Mucosa of gallbladder (tissue), 1 donor: ENCODE measurements around the gene KRT86. TPM values are rescaled to one million over a fixed set of nuclear protein-coding genes. Genes with fewer than 3 reads are reported as not detected.
"Not testable (repeated sequence)": the region's sequence is repeated elsewhere in the genome, so short reads cannot be mapped to it uniquely, and the experiment has no call there.

ENCODE experiments used
- DNase-seq: peaks from one replicate; pipeline ENCODE4 v3.0.0-alpha.2; 2020; ENCODE audit warnings: low spot score
- total RNA-seq: library from RNA; stranded (reverse); gene quantifications from one replicate; pipeline ENCODE4 v1.2.1, GENCODE V29; 2021
- donor health status: DM: no; HTN: no; CAD: no.

Gene KRT86
- total RNA-seq, 1 donor from 2014 or later, result 1.1 TPM

GRCh38 chr12:52238916-52239646, 35.4 kb upstream of the KRT86 start:
- DNase-seq, result no peak

DNA sequence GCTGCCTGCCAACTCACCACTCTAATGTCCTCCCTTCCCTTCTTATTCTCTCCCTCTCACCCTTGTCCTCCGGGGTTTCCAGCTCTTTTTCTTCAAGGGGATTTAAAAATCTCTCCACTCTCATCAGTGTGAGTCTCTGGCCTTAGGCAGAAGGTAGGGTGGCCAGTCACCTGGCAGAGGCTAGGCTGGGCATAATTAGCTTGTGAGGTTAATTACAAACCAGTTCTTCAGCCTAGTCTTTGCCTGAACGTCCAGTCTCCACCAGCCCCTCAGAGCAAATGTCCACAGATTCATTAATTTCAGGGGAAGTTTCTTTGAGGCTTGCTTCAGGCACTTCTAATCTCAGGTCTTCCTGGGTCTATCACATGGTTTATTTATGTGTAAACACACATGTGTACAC, 34.7 kb upstream of the KRT86 start:
- no peak for DNase-seq

- DNase-seq, result not testable (repeated sequence)
Observed at GRCh38 chr12:52240247-52240646, 34.2 kb upstream of the KRT86 start.

DNA sequence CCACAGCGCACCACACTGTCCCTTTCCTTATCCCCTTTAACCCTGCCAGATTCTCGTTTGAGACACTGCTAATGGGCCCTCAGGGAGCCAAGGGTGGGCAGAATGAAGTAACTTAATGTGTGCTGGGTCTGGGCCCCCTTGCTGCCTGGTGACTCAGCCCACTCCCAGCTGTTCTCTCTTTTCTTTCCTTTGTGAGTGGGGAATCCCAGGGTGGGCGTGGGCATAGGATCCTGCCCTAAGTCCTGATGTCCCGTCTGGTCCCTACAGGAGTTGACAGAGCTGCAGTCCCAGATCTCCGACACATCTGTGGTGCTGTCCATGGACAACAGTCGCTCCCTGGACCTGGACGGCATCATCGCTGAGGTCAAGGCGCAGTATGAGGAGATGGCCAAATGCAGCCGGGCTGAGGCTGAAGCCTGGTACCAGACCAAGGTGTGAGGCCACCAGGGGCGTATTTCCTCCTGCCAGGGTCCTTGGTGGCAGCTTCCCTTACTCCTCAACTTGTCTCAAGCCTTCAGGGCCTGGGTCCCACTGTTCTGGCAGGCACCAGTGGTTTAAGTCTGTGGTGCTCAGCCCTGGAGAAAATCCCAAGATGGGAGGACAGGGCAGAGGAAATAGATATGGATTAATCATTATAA, 33.1 kb upstream of the KRT86 start:
- no peak for DNase-seq

DNA sequence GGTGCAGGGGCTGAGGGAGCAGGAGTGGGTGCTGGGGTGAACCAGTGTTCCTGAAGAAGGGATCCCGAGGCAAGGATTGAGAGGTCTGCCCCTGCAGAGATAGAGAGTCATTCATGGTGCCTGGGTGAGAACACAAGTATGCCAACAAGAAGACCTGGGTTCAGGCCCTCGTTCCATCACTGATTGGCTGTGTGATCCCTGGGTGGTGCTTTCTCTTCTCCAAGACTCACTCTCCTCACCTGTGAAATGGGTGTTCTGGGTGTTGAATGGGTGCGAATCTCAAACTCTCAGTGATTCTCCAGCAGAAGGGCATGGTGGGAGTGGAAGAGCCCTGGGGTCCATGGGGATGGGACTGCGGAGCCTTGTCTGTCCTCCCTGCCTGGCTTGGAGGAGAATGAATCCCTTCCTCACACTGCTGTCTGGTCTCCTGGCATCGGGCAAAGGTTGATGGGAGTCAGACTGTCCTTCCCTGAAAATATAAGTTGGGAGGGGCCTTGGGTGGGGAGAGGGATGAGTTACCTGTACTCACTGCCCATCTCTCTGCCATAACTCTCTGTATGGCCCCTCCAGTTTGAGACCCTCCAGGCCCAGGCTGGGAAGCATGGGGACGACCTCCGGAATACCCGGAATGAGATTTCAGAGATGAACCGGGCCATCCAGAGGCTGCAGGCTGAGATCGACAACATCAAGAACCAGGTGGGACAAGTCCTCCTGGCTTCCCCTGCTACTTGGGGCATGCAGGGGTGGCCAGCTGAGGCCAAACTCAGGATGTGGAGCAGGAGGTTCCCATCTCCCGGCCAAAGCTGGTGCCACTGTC, 31.8 kb upstream of the KRT86 start:
- no peak for DNase-seq

DNA sequence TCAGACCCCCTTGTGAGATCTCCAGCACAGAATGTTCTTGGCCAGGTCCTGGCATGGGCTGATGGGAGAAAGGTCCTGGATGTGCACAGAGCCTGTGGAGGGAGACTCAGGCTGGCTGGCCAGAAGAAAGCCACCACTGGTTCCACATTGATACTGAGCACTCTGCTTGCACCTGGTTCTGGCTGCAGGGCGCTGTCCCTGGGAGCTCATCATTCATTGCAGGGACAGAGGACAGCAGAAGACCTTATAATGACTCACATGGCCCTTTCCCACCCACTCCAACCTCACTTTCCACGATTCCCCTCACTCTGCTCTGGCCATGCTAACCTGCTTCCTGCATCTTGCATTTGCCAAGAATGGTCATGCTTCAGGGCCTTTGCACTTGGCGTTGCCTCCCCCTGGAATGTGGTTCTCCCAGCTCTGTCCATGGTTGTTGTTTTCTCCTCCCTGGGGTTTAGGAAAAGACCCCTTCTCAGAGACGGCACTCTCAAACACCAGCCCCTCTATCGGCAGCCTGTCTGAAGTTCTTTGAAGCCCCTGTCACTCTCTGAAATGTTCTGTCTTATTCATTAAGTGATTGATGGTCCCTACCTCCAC, 31.1 kb upstream of the KRT86 start:
- no peak for DNase-seq

GRCh38 chr12:52243856-52244614, 30.4 kb upstream of the KRT86 start:
- peak; percentile 79 for DNase-seq

DNA sequence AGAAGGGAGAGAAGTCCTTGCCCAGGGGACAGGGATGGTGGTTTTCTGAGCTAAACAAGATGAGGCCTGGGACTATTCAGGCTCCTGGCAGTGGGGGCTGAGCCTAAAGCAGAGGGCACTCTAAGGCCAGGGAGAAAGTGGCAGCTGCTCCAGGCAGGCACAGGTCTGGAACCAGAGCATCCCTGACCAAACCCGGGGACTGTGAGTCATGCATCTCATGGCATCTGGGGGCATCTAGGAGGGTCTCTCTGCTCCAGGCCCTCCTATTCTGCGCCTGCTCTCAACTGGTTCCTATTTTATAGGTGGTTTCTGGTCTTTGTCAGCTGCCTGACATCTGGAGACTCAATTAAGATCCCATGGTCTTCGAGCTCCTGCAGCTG, 29.8 kb upstream of the KRT86 start:
- no peak for DNase-seq

DNA sequence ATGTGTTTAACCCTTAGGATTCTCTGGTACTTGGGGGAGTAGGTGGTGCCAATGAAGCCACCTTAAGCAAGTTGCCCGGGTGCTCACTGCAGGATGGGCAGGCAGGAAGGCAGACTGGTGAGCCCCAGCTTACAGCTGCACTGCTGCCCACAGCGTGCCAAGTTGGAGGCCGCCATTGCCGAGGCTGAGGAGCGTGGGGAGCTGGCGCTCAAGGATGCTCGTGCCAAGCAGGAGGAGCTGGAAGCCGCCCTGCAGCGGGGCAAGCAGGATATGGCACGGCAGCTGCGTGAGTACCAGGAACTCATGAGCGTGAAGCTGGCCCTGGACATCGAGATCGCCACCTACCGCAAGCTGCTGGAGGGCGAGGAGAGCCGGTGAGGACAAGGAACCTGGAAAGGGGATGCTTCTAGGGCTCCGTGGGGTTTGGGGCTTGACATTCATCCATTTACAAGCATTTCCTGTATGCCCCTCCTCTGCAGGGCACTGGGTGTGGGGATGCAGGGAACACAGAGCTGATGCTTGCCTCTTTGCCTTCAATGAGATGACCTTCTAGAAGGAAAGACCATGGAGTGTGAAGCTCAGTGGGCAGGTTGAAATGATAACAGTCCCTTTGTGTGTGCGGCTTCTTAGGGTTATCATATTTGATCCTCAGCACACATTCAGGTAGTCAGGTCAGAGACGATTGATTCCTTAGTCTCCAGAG, 29.0 kb upstream of the KRT86 start:
- no peak for DNase-seq

DNA sequence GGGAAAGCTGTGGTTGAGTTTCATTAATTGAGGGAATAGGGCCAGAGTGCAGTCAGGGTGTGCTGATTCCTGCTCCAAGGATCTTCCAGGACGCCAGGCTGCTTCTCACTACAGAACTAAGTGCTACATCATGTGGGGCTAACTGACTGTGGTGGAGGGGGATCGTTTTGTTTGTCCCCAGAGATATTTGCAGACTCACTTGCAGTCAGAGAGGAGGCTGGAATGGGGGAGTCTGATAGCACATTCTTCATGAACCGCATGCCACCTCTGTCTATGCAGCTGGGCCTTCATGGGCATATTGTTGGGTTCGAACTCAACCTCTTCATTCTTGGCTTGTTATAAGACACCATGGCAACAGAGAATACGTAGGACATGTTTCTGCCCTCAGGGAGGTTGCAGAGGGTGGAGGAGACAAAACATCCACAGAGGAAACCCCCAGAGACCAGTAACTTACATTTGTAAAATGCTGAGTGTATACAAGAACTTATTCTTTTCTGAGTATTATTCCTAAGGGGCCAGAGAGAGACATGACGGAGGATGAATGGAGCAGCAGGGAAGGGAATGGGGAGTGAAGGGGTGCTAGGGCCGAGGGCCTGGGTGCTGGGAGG, 28.4 kb upstream of the KRT86 start:
- no peak for DNase-seq

DNA sequence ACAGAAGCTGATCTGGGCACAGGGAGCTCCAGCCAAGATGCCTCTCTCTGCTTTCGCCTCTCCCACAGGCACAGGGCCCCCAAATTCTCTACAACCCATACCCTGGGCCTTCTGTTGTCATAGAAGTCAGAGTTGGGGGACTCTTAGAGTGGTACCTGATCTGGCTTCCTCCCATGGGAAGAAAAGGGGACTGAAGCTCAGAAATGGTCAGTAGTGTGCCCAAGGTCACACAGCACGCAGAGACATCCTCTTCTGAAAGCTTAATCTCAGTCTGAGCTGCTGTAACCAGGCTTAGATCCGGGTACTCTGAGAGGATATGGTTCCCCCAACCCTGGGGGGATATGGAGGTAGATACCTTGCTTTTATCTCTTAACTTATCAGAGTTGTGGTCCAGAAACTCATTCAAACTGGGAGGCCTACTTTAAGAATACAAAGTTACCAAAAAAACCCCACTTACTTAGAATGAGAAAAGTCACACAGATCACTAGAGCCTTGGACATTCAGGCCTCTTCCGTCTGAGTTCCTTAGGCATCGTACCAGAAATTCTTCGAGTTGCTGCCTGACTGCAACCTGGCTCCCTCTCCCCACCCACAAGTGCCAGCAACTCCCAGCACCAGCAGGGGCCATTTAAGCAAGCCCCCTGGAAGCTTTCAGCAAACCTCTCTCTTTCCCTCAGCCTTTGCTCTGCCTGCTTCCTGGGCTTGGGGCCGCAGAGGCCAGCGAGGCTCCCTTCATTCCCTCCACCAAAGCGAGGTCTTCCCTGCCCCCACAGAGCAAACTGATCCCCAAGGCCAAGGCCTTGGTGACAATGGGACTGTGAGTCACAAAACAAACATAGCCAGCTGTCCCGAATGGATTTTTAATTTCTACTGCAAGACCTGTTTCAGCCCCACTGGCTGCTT, 27.5 kb upstream of the KRT86 start:
- DNase-seq, result peak; percentile 74

GRCh38 chr12:52247622-52248540, 26.6 kb upstream of the KRT86 start:
- DNase-seq, result no peak

GRCh38 chr12:52248541-52249461, 25.6 kb upstream of the KRT86 start:
- DNase-seq, result peak; percentile 79

GRCh38 chr12:52249511-52250047, 24.9 kb upstream of the KRT86 start:
- no peak for DNase-seq

GRCh38 chr12:52250048-52250990, 24.1 kb upstream of the KRT86 start:
- no peak for DNase-seq
